SK-N-SH treated with all-trans-retinoic acid at 6 μM for 48 hours (cell line): ENCODE data around the gene LMNTD2.

Experiments used
- ARNTL ChIP-seq: fragments of 450-650 bp; formaldehyde crosslinking; IDR thresholded peaks from 2 replicates; pipeline ENCODE4 v1.5.0; 2020; ENCODE audit warnings: low read depth, mild to moderate bottlenecking, moderate library complexity, borderline replicate concordance
- TCF4 ChIP-seq: fragments of 250-450 bp; sonication (Bioruptor Pico); IDR thresholded peaks from 2 replicates; pipeline ENCODE4 v1.8.0; 2021; ENCODE audit warnings: mild to moderate bottlenecking, moderate library complexity, borderline replicate concordance
- ZC3H10 ChIP-seq: fragments of 250-450 bp; sonication (Bioruptor Pico); IDR thresholded peaks from 2 replicates; pipeline ENCODE4 v1.5.1; 2021; ENCODE audit warnings: mild to moderate bottlenecking, moderate library complexity

DNA sequence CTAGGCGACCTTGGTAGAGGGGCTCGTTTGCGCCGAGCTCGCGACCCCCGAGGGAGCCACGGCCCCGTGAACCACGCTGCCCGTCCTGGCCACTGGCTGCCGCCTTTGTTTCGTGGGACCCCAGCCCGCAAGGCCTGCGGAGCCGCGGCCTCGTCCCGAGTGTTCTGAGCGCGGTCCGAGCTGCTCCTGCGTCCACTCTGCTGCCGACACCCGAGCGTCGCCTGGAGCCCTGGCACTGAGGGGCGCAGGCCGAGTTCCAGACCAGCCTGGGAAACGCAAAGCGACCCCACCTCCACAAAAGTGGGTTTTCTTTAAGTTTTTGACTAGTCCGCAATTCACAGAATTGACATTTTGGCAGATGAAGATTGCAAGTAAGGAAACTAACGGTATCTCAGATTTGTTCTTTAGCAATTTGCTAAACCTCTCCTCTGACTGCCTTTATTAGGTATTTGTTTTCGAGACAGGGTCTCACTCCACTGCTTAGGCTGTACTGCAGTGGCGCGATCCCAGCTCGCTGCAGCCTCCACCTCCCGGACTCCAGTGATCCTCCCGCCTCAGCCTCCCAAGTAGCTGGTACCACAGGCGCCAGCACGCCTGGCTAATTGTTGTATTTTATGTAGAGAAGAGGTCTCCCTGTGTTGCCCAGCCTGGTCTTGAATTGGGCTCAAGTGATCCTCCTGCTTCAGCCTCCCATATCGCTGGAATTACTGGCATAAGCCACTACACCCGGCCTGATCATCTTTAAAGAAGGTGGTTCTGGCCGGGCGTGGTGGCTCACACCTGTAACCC is 52.6 kb downstream of the LMNTD2 start:
- no peak for TF ChIP-seq TCF4 (CRISPR knock-in tag)
- no peak for TF ChIP-seq ARNTL
- TF ChIP-seq ZC3H10 (CRISPR knock-in tag): no peak
